IMR-90 (cell line): ENCODE results near the gene LTB4R2. TPM values are rescaled to one million over a fixed set of nuclear protein-coding genes. Genes with fewer than 3 reads are reported as not detected.

Experiments
- ATAC-seq: fragments of 200-7000 bp; cut with Tn5 transposase; 2 replicates; pipeline ENCODE4 v1.9.1; 2020; ENCODE audit warnings: low read depth, mild to moderate bottlenecking, moderate library complexity
- BruUV-seq: library from RNA; stranded (reverse); fragments of 400-500 nt; replicated peaks from 2 replicates; lab custom pipeline; 2021; lab: Mats Ljungman, UMichigan
- CTCF ChIA-PET: fragments of 300-600 bp; formaldehyde crosslinking; extraction: SDS; loops from one replicate; lab custom pipeline; 2021; ENCODE audit warnings: antibody characterized with exemption; lab: Yijun Ruan, JAX
- POLR2A ChIA-PET: fragments of 300-600 bp; sonication (Branson Sonifier 250); formaldehyde crosslinking; loops from one replicate; lab custom pipeline; 2022; ENCODE audit warnings: antibody characterized with exemption; ENCODE audit not compliant: unreplicated experiment; lab: Charles Lee
- DNase-seq: peaks from one replicate; pipeline ENCODE4 v3.0.0; 2013
- H2AFZ ChIP-seq: replicated peaks from 2 replicates; pipeline ENCODE3; 2013; ENCODE audit warnings: low read length, mild to moderate bottlenecking; ENCODE audit not compliant: poor library complexity
- H2AK5ac ChIP-seq: 2 replicates; pipeline ENCODE4 v1.6.1; 2013; ENCODE audit warnings: low read depth, low read length, inconsistent platforms
- H2AK9ac ChIP-seq: replicated peaks from 2 replicates; pipeline ENCODE3; 2013; ENCODE audit warnings: mild to moderate bottlenecking, low read depth, low read length, moderate library complexity; ENCODE audit not compliant: poor library complexity
- H2BK120ac ChIP-seq: 2 replicates; pipeline ENCODE4 v1.6.1; 2013; ENCODE audit warnings: low read depth, low read length, inconsistent platforms
- H2BK15ac ChIP-seq: 3 replicates; pipeline ENCODE4 v1.6.1; 2013; ENCODE audit warnings: low read depth, low read length, inconsistent platforms
- H2BK20ac ChIP-seq: 2 replicates; pipeline ENCODE4 v1.6.1; 2013; ENCODE audit warnings: low read depth, mild to moderate bottlenecking, inconsistent platforms, low read length, moderate library complexity
- H2BK5ac ChIP-seq: 2 replicates; pipeline ENCODE4 v1.6.1; 2013; ENCODE audit warnings: mild to moderate bottlenecking, low read depth, low read length, inconsistent platforms; ENCODE audit not compliant: poor library complexity, severe bottlenecking
- H3K14ac ChIP-seq: replicated peaks from 2 replicates; pipeline ENCODE4 v1.6.1; 2013; ENCODE audit warnings: low read depth, low read length, inconsistent platforms
- H3K18ac ChIP-seq: 2 replicates; pipeline ENCODE4 v1.6.1; 2013; ENCODE audit warnings: low read depth, low read length, control low read depth
- H3K23ac ChIP-seq: 2 replicates; pipeline ENCODE4 v1.6.1; 2013; ENCODE audit warnings: low read depth, low read length, inconsistent platforms
- H3K27ac ChIP-seq: 2 replicates; pipeline ENCODE4 v1.5.1; 2013; ENCODE audit warnings: mild to moderate bottlenecking, control low read depth, low read length; ENCODE audit not compliant: insufficient read depth
- H3K27me3 ChIP-seq: 2 replicates; pipeline ENCODE4 v1.6.1; 2013; ENCODE audit warnings: low read length; ENCODE audit not compliant: control insufficient read depth, insufficient read depth
- H3K36me3 ChIP-seq: 2 replicates; pipeline ENCODE4 v1.6.1; 2013; ENCODE audit warnings: low read length, mixed read lengths; ENCODE audit not compliant: control insufficient read depth, insufficient read depth
- H3K4ac ChIP-seq: 2 replicates; pipeline ENCODE4 v1.6.1; 2013; ENCODE audit warnings: low read depth, low read length, inconsistent platforms
- H3K4me1 ChIP-seq: 2 replicates; pipeline ENCODE4 v1.6.1; 2013; ENCODE audit warnings: low read length, mixed read lengths; ENCODE audit not compliant: control insufficient read depth, insufficient read depth
- H3K4me2 ChIP-seq: 2 replicates; pipeline ENCODE4 v1.6.1; 2013; ENCODE audit warnings: low read depth, mild to moderate bottlenecking, control low read depth, low read length, moderate library complexity
- H3K4me3 ChIP-seq: 2 replicates; pipeline ENCODE4 v1.5.1; 2013; ENCODE audit warnings: low read depth, mild to moderate bottlenecking, control low read depth, low read length, moderate library complexity; ENCODE audit not compliant: insufficient read depth
- H3K56ac ChIP-seq: 2 replicates; pipeline ENCODE4 v1.6.1; 2013; ENCODE audit warnings: low read length, inconsistent platforms; ENCODE audit not compliant: insufficient read depth; ENCODE audit errors: extremely low read depth
- H3K79me1 ChIP-seq, 2 experiments: 2 replicates each; pipeline ENCODE4 v1.6.1; 2013; ENCODE audit warnings: low read length in 2 of 2, inconsistent platforms in 1 of 2, low read depth in 1 of 2
- H3K9ac ChIP-seq: 2 replicates; pipeline ENCODE4 v1.6.1; 2013; ENCODE audit warnings: low read depth, low read length, control low read depth
- H3K9me1 ChIP-seq: 2 replicates; pipeline ENCODE4 v1.6.1; 2013; ENCODE audit warnings: low read length, inconsistent platforms; ENCODE audit not compliant: insufficient read depth
- H3K9me3 ChIP-seq: 2 replicates; pipeline ENCODE4 v1.6.1; 2013; ENCODE audit warnings: low read length; ENCODE audit not compliant: control insufficient read depth, insufficient read depth
- H4K20me1 ChIP-seq: 2 replicates; pipeline ENCODE4 v1.6.1; 2013; ENCODE audit warnings: low read length, inconsistent platforms; ENCODE audit not compliant: insufficient read depth
- H4K5ac ChIP-seq: 2 replicates; pipeline ENCODE4 v1.6.1; 2013; ENCODE audit warnings: mild to moderate bottlenecking, low read depth, low read length, control low read depth
- H4K8ac ChIP-seq, 2 experiments: 2 replicates each; pipeline ENCODE4 v1.6.1; 2013; ENCODE audit warnings: low read depth in 2 of 2, low read length in 2 of 2, control low read depth in 1 of 2, inconsistent platforms in 1 of 2
- H4K91ac ChIP-seq: 2 replicates; pipeline ENCODE4 v1.6.1; 2013; ENCODE audit warnings: low read depth, low read length, inconsistent platforms; ENCODE audit not compliant: insufficient read depth
- CEBPB ChIP-seq: IDR thresholded peaks from 2 replicates; pipeline ENCODE4 v1.6.1; 2012; ENCODE audit warnings: low read depth, low read length, improper control_type of control experiment
- RAD21 ChIP-seq: IDR thresholded peaks from 2 replicates; pipeline ENCODE4 v1.6.1; 2012; ENCODE audit warnings: low read length, improper control_type of control experiment
- RCOR1 ChIP-seq: IDR thresholded peaks from 2 replicates; pipeline ENCODE4 v1.6.1; 2012; ENCODE audit warnings: mild to moderate bottlenecking, low read length, improper control_type of control experiment; ENCODE audit not compliant: insufficient replicate concordance
- SMC3 ChIP-seq: fragments of 150-350 bp; IDR thresholded peaks from 2 replicates; pipeline ENCODE4 v1.6.1; 2016; ENCODE audit warnings: low read depth, mild to moderate bottlenecking, antibody characterized with exemption, low read length, moderate library complexity
- WGBS, 2 experiments: methylation state at CpG; one replicate each; pipeline versions ENCODE4 v1.1.5 to v1.1.7; 2013; ENCODE audit warnings: missing lambda C conversion rate in 2 of 2; ENCODE audit not compliant: insufficient read length in 1 of 2; ENCODE audit errors: extremely low coverage in 2 of 2; 5-methylcytosine and 5-hydroxymethylcytosine counted together
- dilution Hi-C: fragments of 300-500 bp; cut with HindIII; formaldehyde crosslinking; loops from one replicate; pipeline ENCODE4 v1.14.3; 2018; ENCODE audit warnings: low sequenced_read_pairs; ENCODE audit not compliant: unreplicated experiment
- in situ Hi-C: fragments of 300-500 bp; cut with MboI; formaldehyde crosslinking; loops from 3 replicates; pipeline ENCODE4 v1.14.3; 2019; ENCODE audit warnings: low sequenced_read_pairs, inconsistent platforms, mixed read lengths
- intact Hi-C: fragments of 100-400 bp; cut with micrococcal nuclease; formaldehyde crosslinking; loops from 2 replicates; pipeline ENCODE4 v1.10.0; 2022
- polyA plus RNA-seq, 3 experiments: library from polyadenylated mRNA; depleted of rRNA; stranded (reverse); fragments of >200 nt; gene quantifications; 2 replicates each; pipeline ENCODE4 v1.2.3, GENCODE V29; 2012; ENCODE audit warnings: low replicate concordance in 1 of 3
- total RNA-seq: library from RNA; depleted of rRNA; stranded (reverse); fragments of >200 nt; gene quantifications from 2 replicates; pipeline ENCODE4 v1.2.3, GENCODE V29; 2012
- TF ChIP-seq, protein P1 (sequence below): conservative IDR thresholded peaks from 2 replicates; pipeline ENCODE4 v1.5.1; 2012; ENCODE audit warnings: mild to moderate bottlenecking, low read depth, low read length, improper control_type of control experiment

LTB4R2 gene
- total and polyA plus RNA-seq, 2 of the 4 experiments (the other 2 are of a cell fraction) = 0.72 to 1.7 TPM

DNA sequence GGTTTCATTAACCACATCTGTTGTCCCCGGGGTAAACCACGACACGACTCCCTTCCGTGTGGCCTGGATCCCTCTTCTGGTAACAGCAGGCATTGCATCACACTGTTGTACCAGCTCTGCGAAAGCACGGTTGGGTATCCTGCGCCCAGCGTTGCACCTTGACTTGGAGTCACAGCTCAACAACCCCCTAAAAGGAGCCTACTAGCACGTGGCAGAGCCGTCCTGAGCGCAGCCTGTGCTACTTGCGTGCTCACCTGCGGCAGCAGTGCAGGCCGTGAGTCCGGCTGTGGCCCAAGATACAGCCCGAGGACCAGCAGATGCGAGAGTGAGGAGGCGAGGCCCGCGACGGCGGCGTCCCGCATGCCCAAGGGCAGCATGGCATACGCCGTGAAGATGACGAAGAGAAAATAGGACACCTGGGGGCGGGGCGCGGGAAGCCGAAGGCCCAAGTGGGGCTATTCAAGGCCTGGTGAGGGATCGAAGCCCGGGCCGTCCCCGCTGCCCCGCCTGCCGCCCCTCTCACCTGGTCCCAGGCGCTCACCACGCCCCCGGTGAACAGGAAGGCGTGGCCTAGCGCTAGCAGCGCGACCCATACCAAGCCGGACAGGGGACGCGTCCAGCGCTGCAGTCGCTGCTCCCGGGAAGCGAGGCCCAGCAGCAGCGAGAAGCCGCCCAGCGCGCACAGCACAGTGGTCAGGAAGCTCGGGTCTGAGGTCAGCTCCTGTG lies 22.5 kb downstream of the LTB4R2 start:
- Histone ChIP-seq H3K9me3 (no peaks in the 10 kb centered on the region), H3K79me1 (no peaks in the 10 kb centered on the region), H3K4me1 (peaks cover 3% of the 10 kb centered on the region; the same call in 1 of the 2 replicates), H3K27me3 (peaks cover 43% of the 10 kb centered on the region), H4K20me1 (no peaks in the 10 kb centered on the region), H3K4ac (no peak overlapping the region), H3K4me2 (peak overlapping the region; percentile 63; the same call in 1 of the 2 replicates), H3K18ac (no peak overlapping the region), H4K91ac (no peak overlapping the region), H3K23ac (no peak overlapping the region), H2AK5ac (no peak overlapping the region), H3K9me1 (no peaks in the 10 kb centered on the region; the same call in 1 of the 2 replicates), H2AK9ac (peak overlapping the region; percentile 81), H2BK20ac (no peak overlapping the region), H4K5ac (no peak overlapping the region), H2BK5ac (no peak overlapping the region), H3K14ac (no peak overlapping the region), H2BK15ac (no peak overlapping the region), H3K56ac (no peak overlapping the region), H4K8ac (no peak overlapping the region), H3K27ac (no peak overlapping the region), H2AFZ (peak overlapping the region; percentile 91), H3K4me3 (no peak overlapping the region), H3K9ac (no peak overlapping the region), H3K36me3 (no peaks in the 10 kb centered on the region), H2BK120ac (no peak overlapping the region)
- intact Hi-C loops (no loop called here), dilution Hi-C loops (no loop called here), in situ Hi-C loops (loop anchor here (5.0 kb wide), 1 partner anchor 105 kb away; no protein-coding TSS in a partner anchor)
- DNase-seq = peak; percentile 52
- ChIA-PET POLR2A (no interaction called here), CTCF (interaction anchor here (0.6 to 5.6 kb wide), 13 partner anchors 10 to 110 kb away, joined by 3 to 63 read pairs (median 8); partner anchors contain the start of genes CBLN3 and KHNYN)
- no TSS peak for BruUV-seq
- ATAC-seq = peak; percentile 79
- WGBS, 2 experiments = 11% methylated on average over 46 of the region's 56 CpGs; no CpG with 5 or more reads in 1 of the 2 experiments
- TF ChIP-seq, protein P1, sequence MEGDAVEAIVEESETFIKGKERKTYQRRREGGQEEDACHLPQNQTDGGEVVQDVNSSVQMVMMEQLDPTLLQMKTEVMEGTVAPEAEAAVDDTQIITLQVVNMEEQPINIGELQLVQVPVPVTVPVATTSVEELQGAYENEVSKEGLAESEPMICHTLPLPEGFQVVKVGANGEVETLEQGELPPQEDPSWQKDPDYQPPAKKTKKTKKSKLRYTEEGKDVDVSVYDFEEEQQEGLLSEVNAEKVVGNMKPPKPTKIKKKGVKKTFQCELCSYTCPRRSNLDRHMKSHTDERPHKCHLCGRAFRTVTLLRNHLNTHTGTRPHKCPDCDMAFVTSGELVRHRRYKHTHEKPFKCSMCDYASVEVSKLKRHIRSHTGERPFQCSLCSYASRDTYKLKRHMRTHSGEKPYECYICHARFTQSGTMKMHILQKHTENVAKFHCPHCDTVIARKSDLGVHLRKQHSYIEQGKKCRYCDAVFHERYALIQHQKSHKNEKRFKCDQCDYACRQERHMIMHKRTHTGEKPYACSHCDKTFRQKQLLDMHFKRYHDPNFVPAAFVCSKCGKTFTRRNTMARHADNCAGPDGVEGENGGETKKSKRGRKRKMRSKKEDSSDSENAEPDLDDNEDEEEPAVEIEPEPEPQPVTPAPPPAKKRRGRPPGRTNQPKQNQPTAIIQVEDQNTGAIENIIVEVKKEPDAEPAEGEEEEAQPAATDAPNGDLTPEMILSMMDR = peak; percentile 64
- peak; percentile 52 for TF ChIP-seq RAD21
- TF ChIP-seq CEBPB = peak; percentile 93
- TF ChIP-seq SMC3 = peak; percentile 53
- TF ChIP-seq RCOR1 = no peak
